Hematopoietic multipotent progenitor cell treated with erythropoietin and hydrocortisone succinate and interleukin-3 and kit ligand, for 15 days (in vitro differentiated cells): Measurements from ENCODE around the gene AFTPH.
"Not testable (repeated sequence)": the region's sequence is repeated elsewhere in the genome, so short reads cannot be mapped to it uniquely, and the experiment has no call there.

Experiments
- DNase-seq: peaks from one replicate; pipeline ENCODE4 v3.0.0-alpha.2; 2015; ENCODE audit warnings: low spot score

Gene AFTPH

DNA sequence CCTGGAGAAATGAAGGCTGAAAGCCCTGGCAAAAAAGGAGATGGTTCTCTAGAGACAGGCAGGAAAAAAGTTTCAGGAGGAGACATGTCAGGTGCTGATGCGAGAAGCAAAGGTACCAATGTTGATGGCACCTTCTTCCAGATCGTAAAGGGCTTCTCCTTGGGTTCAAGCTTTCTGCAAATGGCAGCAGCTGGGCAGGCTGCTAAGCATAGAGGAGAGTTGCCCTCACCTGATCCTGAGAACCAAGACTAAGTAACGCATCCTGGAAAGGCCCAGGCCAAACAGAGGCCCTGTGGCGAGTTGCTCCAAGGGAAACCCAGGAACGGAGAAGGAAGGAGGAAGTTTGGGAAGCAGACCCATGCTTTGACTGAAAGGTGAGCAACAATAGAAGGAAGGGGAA is 23.6 kb upstream of the AFTPH start:
- DNase-seq: no peak

DNA sequence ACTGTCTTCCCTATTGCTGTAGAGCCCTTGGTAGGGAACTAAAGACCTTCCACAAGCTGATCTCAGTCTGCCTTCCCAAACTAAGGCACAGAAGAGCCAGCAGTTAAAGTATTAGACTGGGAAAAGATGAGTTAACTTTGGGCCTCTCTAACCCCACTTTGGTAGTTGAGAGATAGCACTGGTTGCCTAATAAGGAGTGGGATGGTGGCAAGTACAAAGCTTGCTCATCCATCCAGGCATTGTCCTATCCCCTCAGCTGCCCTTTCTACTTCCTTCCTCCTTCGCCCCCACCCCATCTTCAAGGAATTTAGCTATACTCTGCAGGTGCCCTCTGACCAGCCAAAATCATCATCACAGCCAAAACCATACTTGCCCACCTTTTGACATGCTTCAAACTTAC is 22.2 kb upstream of the AFTPH start:
- no peak for DNase-seq

DNA sequence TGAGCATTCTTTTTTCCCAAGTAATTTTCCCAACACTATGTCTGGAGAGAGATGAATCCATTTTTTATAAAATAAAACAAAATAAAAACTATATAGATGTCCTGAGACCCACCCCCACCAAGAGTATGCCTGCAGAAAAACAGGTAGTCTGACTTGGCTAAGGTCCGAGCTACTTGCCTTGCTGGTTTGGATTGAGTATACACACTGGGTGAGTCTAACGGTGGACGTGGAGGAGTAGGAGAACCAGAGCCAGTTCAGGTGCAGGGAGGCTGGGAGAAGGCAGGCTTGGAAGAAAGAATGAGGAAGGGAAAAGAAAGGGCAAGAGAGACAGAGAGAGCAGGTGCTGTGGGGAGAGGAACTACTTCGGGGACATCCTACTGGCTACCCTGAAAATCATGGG is 21.3 kb upstream of the AFTPH start:
- DNase-seq: no peak

DNA sequence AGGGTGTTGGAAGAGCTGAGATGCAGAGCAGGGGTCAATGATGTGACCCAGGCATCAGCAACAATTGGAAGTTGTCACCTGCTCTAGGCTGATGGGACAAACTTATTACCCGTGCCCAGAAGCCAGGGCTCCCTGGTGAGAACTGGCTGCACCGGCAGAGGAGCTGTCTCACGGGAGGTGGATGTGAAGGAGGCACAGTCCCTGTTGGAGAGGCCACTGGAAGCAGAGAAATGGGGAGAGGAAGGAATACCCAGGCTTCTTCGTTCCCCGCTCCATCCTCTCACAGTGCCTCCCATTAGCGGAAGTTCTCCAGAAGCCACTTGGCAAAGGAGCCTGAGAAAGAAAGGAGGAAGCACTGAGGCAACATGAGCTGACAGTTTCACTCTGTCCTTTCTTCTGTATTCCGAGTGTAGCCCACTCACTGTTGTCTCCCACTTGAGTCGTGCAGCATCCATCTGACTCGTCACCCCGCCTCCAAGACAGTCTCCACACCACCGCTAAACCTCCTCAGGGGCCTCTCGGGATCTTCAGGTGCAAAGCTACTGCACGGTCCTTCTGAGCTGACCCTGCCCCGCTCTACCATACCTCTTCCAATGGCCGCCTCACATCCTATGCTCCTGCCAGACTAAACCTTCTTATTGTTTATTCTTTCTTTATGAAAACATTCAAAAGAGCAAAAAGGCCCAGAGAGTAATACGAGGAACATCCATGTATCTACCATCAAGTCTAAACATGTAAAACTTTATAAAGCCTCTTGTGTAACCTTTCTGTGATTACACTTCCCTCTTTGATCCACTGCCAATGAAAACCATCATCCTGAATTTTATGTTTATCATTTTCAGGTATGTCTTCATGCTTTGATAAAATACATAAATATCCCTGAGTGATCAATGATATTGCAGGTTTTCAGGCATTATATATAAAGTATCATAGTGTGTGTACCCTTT is 19.1 kb upstream of the AFTPH start:
- no peak for DNase-seq

DNA sequence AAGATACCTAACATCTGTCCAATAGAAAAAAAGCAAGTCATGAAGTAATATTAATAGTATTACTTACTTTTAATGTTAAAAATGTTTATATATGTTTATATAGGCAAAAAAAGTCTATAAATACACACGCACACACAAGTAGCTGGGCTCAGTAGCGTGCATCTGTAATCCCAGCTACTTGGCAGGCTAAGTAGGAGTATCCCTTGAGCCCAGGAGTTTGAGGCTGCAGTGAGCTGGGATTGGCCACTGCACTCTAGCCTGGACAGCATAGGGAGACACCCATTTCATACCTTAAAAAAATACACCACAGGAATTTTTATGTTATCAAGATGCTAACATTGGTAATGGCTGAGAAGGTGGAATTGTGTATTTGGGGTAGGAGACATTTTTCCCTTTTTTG is 17.4 kb upstream of the AFTPH start:
- DNase-seq: no peak

- no peak for DNase-seq
These were observed 10.1 kb upstream of the AFTPH start for GRCh38 chr2:64514008-64514407.

DNA sequence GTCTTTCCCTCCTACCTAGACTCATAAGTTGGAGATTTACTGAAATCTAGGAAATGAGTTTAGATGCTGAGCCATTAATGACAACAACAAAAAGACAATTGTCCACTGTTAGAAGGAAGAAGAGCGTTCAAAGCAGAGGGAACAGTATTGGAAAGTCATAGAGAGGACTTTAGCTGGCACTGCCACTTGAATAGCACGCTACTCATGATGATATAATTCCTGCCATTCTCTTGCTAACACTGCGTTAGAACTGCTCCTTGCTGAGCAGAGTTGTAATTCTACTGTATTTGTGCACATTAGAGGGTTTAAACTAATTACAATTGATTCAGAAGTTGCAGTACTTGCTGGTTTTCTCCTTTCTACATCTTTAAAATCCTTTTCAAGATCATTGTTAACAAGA is 9.0 kb upstream of the AFTPH start:
- no peak for DNase-seq

DNA sequence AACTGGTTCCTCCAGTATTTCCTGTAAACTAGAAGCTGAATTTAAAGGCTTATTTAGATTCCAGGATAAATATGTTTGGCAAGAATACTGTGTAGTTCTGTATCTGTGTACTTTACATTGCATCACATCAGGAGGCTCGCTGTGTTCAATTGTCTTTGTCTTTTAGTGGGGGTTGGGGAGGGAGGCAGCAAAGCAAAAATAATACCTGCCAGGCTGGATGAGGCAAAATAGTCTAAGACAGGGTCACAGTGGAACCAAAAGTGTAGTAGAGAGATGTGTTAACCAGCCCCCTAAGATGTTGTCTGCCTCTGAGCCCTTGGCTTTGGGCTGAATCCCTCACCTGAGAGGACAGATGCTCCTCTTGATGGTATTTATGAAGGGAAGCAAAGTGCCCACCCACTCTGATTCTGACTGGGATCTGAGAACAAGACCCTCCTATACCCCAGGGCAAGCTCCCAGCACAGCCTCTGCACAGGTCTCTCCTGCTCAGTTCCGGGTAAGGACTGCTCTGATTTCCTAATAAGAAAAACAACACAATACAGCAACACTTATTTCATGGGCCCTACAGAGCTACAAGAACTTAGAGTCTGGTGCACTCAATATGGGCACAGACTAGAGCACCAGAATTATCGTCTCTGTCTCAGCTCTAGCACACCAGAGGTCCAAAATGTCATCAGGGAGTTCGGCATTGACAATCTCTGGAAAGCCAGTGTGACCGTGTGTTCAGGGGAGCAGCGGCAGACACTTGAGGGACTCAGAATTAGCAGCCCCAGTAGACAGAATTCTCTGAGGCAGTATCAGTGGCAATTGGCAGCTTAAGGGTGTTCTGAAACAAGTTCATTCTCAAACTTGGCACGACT is 7.2 kb upstream of the AFTPH start:
- DNase-seq: no peak

- no peak for DNase-seq
These were observed 6.6 kb upstream of the AFTPH start for GRCh38 chr2:64517511-64517884.

DNA sequence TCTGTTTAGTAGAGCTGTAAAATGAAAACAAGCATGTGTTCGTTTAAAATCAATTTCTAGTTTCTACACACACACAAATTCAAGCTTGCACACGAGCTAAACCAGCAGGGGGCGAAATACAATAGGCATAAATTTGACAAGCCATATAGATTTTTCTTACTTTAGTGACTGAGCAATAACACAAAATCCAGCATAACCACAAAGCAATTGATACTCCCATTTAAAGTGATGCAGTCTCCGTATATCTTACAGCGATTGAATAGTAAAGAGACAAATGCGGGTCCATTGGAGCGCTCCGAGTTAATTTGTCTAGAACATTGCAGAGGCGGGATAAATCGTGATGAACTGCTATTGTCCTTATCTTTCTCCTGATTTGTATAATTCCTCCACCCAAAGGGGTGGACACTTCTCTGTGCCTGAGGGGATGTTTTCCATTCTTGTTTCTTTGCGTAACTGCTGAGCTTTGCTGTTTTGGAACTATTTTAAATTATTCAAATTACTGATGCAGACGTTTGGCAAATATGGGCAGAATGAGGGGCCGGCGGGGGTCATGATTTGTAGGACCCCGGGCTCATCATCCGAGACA is 1.2 kb upstream of the AFTPH start:
- DNase-seq: peak; percentile 86

- peak; percentile 24 for DNase-seq
These were observed 632 bp downstream of the AFTPH start for GRCh38 chr2:64524604-64525316.

DNA sequence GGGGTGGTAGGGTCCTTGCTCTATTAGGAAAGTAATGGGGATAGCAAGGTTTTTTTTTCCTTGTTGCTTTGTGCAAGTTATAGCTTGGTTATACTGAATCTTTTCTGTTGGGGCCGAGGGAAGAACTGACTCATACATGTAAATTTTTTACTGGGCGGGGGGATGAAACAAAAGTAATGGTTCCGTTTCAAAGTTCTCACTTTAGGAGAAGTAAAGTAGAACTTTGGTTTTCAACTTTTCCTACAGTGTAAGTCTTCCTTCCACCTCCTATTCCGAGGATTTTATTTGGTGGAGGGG is 1.1 kb downstream of the AFTPH start:
- DNase-seq: peak; percentile 43

GRCh38 chr2:64526034-64526433 is 1.9 kb downstream of the AFTPH start:
- no peak for DNase-seq

DNA sequence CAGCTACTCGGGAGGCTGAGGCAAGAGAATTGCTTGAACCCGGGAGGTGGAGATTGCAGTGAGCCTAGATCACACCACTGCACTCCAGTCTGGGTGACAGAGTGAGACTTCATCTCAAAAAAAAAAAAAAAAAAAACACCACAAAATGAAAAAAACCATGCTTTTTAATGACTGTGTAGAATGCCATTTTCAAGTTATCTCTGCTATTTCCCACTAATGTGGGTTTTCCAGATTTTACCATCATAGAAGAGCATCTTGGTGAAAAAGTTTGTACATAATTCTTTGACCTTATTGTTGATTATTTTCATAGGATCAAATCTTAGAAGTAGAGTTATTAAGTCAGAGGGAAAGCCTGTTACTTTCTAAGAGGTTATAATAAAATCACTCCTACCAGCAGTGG is 6.8 kb downstream of the AFTPH start:
- DNase-seq: not testable (repeated sequence)

DNA sequence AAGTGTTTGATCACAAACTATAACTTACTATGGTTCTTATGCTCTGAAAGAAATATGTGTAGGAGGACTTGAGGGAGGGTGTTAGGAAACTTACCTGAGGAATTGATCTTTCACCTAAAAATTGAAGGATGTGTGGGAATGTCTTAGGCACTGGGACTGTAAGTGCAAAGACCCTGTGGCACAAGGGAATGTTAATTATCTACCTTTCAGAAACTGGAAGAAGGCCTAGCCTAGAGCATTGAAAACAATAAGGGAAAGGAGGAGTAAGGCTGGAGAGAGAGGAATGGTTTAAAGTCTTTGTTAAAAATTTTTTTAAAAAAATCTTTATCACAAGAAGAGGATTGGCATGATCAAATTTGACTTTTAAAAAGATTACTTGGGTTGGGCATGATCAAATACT is 7.9 kb downstream of the AFTPH start:
- DNase-seq: no peak

DNA sequence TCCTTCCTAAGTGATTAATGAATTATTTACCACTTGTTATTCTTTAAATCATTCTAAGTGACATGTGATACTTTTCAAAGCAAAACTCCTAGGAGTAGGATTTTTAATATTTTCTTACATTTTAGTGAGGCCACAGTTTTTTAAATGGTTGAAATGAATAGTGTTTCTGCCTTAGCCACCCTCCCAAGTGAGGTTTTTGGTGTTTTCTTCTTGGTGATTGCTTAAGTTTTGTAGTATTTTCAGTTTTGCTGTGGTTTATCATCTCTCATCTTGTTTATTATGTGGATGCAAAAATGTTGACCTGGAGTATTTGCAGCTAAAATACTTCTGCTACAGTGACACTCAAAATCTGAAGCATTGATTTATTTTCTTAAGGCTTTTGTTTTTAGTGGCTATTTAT is 9.8 kb downstream of the AFTPH start:
- DNase-seq: no peak

- DNase-seq: no peak
These were observed 10.2 kb downstream of the AFTPH start for GRCh38 chr2:64534363-64534762.

- DNase-seq: no peak
These were observed 10.9 kb downstream of the AFTPH start for GRCh38 chr2:64535024-64535423.

DNA sequence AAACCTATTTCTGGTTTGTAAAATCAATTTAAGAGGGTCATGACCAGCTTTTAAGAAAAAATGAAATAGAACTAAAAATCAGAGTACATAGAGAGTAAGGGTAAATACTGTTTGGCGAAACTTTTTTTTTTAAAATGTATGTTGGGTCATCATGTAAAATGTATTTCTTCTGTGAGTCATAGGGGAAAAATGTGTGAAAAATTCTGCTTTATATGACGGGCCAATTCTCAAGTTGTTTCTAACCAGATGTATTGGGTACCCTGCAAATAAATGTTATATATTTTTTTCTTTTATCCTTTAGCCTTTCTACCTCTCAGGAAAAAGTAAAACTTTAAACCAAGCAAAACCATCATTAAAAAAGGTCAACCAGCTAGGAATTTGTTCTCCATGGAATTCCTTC is 13.9 kb downstream of the AFTPH start:
- no peak for DNase-seq

DNA sequence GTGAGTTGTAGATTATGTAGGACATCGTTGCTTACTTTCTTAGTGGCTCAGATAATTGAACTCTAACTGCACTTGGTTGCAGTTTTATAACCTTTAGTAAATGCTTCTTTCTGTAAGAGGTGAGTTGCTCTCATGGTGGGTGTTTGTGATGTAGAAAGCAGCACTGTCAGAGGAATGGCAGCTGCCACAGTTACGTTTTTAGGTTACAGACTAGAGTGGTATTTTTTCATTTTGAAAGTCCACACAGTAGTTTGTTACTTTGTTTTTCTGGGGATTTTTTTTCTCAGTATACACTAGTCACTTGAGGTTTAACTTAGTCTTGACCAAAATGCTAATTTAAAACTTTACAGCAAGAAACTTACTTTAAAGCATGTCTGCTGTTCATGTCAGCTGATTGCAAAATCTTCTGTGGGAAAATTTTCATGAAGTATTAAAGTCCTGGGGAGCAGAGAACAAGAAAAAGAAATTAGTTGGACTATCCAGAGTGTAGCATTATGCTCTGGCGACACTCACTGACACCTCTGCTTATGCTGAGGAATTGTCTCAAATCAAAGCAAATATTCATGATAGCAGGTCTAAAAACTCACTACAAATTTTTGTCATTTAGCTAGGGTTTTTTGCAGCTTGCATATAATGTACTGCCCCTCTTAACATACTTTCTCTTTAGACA is 14.8 kb downstream of the AFTPH start:
- no peak for DNase-seq

DNA sequence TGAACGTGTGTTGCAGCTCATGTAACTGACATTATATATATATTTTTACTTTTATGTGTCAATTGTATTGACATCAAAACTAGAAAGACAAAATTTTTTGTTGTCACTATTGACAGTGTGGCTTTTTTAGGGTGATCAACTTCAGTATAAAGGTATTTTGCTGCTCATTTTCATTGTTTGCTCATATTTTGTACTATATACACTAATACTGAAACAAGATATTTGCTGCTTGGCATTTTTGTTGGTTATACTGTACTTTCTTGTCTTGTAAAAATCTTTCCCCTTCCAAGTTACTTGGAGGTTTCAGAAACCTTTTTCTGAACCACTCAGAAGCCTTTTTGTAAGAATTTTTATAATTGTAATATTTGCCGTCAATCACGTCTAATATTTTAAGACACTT is 16.5 kb downstream of the AFTPH start:
- no peak for DNase-seq

- DNase-seq: no peak
These were observed 17.4 kb downstream of the AFTPH start for GRCh38 chr2:64541547-64541946.
